GM21528 (cell line): Measurements from ENCODE around the gene SYNE2.
"Not testable (repeated sequence)": the region's sequence is repeated elsewhere in the genome, so short reads cannot be mapped to it uniquely, and the experiment has no call there.

ENCODE experiments used
- ATAC-seq: cut with Tn5 transposase; IDR thresholded peaks from one replicate; pipeline ENCODE4 v1.9.1; 2021; ENCODE audit warnings: mild to moderate bottlenecking, moderate library complexity; ENCODE audit not compliant: unreplicated experiment, low FRiP score

Gene SYNE2

GRCh38 chr14:64208981-64209380 is 356.2 kb downstream of the SYNE2 start:
- ATAC-seq, result no peak

DNA sequence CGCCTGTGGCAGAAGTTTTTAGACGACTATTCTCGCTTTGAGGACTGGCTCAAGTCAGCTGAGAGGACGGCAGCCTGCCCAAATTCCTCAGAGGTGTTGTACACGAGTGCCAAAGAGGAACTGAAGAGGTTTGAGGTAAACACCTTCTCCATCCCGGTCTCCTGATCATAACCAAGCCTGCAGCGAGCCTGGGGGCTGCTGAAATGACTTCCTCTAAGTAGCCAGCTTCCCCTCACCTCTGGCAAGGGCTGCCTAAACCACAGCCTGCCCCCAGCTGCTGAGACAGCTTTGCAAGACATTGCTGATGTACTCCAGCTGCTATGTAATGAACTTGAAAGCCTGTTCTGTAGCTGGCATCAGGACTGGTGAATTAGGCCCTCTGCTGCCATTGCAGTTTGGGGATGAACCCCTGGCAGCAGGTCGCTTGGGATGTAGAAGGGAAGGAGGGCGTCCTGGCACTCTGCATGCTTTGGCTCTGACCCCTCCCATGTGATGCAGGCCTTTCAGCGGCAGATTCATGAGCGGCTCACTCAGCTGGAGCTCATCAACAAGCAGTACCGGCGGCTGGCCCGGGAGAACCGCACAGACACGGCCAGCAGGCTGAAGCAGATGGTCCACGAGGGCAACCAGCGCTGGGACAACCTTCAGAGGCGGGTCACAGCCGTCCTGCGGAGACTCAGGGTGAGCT is 356.8 kb downstream of the SYNE2 start:
- no peak for ATAC-seq

GRCh38 chr14:64210216-64210615 is 357.4 kb downstream of the SYNE2 start:
- no peak for ATAC-seq

DNA sequence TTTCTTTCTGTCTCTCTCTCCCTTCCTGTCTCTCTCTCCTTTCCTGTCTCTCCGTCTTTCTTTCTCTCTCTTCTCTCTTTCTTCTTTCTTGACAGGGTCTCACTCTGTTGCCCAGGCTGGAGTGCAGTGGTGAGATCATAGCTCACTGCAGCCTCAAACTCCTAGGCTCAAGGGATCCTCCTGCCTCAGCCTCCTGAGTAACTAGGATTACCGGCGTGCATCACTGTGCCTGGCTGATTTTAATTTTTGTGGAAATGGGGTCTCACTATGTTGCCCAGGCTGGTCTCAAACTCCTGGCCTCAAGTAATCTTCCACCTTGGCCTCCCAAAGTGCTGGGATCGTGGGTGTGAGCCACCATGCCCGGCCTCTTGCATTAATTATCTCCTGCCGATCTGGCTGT is 358.1 kb downstream of the SYNE2 start:
- not testable (repeated sequence) for ATAC-seq

DNA sequence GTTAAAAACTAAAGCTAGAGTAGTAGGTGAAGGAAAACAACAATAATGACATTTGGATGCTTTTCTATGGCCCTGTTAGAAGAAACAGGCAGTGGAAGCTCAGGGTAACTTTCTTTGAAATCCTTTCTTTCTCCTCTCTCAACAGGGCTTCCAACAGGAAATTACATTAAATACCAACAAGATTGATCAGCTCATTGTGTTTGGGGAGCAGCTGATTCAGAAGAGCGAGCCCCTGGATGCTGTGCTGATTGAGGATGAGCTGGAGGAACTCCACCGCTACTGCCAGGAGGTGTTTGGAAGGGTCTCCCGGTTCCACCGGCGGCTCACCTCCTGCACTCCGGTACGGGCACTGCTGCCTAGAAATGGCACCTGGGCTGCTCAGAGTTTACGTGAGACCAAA is 359.9 kb downstream of the SYNE2 start:
- ATAC-seq, result no peak

- no peak for ATAC-seq
Observed at GRCh38 chr14:64213086-64213485, 360.3 kb downstream of the SYNE2 start.

DNA sequence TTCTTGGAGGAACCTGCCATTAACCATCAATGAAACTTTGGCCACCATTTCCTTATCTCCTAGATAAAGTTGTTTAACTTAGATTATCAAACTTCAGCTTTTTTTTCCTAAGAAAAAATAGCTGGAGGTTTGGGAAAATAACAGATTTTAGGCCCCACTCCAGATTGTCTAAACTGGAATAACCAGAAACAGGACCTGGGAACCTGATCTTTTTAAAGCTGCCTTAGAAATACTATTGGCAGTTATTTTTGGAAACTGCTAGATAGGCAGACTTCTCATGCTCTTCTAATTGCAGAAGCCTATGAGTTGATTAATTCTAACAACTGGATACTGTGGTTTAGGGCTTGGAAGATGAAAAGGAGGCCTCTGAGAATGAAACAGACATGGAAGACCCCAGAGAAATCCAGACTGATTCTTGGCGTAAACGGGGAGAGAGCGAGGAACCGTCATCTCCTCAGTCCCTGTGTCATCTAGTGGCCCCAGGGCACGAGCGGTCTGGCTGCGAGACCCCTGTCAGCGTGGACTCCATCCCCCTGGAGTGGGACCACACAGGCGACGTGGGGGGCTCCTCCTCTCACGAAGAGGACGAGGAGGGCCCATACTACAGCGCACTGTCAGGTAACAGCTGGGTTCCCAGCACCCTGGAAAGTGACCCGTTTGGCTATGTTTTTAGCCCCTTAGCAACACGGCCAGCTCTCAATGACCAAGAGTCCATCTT is 361.2 kb downstream of the SYNE2 start:
- no peak for ATAC-seq

DNA sequence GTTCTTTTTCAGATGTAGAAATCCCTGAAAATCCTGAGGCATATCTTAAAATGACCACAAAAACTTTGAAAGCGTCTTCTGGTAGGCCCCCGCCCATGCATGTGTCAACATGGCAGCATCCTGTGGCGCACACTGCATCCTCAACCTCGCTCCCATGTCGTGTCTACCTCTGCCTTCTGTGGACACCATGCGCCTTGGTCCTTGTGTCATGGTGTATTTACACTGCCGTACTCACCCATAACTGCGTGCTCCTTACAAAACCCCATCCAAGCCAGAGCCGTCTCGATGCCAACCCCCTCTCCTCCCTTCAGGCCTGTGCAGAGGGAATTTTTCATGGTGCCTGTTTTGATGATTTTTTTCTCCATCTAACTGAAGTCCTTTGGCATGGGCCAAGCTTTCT is 362.5 kb downstream of the SYNE2 start:
- ATAC-seq, result no peak

- ATAC-seq, result no peak
Observed at GRCh38 chr14:64215978-64216377, 363.2 kb downstream of the SYNE2 start.

DNA sequence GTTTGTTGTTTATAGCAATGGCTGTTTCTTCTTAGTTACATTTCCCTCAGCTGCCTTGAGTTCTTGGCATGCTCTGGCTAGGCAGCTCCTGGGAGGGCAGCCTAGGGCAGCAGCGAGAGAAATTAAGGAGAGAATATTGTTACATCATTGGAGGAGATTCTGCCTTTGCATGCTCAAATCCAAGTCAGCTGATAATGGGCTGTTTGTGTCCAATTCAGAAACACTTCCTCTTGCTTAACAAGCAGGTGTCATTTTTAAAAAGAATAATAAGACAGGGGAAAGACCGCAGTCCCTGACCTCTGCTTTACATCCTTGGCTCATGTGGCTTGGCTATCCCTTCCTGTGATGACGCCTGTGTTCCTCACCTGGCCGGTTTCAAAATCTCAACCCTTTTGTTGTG is 364.5 kb downstream of the SYNE2 start:
- ATAC-seq, result no peak

- no peak for ATAC-seq
Observed at GRCh38 chr14:64217834-64218233, 365.0 kb downstream of the SYNE2 start.

DNA sequence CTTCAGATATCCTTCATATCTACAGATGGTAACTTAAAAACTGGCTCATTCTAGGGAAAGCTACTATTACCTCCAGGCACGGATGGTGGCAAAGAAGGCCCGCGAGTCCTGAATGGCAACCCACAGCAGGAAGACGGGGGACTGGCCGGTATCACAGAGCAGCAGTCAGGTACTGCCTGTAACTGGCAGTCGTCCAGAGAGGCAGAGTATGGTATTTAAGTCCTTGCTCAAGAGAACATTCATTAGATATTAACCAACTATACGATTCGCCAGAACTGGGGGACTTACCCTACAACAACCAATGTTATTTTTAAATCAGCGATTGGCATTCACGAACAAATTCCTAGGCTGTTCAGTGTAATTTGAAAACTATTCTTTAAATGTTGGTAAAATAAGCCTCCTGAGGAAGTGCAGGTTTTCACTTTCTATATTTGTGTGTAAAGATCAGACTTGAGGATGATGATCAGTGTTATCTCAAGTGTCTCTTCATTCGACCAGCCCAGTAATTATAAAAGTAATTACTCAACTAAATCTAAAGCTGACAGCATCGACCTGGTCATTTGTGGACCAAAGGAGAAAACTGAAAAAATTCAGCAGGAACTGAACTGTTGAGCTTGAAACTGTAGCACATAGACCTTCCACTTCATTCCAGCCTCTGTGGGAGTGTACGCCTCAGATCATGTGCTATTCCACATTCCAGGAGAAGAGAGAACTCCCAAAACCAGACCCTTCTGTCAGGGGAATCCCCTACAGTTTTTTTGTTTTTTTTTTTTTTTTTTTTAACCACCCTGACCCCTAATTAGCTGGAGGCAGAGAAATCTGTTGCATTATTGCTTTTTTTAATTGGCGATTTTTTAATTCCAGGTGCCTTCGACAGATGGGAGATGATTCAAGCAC is 365.8 kb downstream of the SYNE2 start:
- ATAC-seq, result no peak

DNA sequence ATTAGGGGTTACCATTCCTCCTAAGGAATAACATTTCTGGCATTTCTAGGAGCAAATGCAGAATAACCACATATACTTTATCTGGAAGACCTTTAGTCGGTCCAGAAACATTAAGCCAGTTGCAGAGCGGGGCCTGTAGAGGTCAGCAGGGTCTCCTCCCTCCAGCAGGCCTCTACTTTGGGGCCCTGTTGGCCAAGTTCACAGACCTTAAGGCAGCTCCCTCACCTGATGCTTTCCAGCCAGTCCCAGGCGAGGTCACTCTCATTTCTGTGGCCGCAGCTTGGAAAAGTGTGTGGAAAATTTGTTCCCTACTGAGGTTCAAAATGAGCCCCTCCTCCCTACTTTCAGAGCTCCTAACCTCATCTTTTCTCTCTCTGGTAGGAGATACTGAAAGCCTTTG is 367.3 kb downstream of the SYNE2 start:
- ATAC-seq, result no peak

- no peak for ATAC-seq
Observed at GRCh38 chr14:64220466-64220865, 367.7 kb downstream of the SYNE2 start.

GRCh38 chr14:64221391-64222003 is 368.7 kb downstream of the SYNE2 start:
- no peak for ATAC-seq

DNA sequence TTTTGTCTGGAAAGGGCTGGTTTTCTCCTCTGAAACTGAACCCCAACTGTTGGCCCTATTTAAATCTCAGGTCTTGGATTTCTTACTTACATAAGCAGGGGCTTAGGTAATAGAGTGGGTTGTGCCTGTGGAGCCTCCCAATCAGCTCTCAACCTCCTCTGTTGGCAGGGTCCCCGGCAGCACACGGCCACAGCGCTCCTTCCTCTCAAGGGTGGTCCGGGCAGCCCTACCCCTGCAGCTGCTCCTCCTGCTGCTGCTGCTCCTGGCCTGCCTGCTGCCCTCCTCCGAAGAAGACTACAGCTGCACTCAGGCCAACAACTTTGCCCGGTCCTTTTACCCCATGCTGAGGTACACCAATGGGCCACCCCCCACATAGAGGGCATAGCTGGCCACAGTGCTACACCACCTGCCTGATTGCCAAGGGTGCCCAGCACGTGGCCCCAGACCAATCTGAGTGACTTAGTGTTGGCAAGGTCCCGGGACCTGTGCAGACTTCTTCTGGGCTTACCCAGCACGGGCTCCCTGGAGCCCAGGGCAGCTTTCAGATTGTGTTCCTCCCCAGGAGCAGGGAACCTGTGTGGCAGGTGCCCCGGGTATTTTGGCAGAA is 372.4 kb downstream of the SYNE2 start:
- no peak for ATAC-seq

GRCh38 chr14:64227856-64228255 is 375.1 kb downstream of the SYNE2 start:
- ATAC-seq, result no peak

DNA sequence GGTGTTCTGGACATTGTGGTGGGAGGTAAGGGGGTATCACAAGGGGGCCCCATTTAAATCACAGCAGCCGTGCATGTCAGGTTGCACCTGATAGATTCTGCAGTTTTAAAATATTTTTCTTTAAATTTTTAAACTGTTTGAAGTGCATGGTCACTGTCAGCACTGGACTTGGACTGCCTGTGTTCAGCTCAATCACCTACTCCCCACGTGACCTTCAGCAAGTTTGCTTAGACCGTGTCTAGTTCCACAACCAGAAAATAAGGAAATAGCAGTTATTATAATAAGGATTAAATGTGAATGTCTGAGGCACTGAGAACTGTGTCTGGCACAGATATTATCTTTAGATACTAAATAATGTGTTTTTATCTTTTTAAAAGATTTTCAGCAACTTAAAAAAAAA is 376.7 kb downstream of the SYNE2 start:
- no peak for ATAC-seq

DNA sequence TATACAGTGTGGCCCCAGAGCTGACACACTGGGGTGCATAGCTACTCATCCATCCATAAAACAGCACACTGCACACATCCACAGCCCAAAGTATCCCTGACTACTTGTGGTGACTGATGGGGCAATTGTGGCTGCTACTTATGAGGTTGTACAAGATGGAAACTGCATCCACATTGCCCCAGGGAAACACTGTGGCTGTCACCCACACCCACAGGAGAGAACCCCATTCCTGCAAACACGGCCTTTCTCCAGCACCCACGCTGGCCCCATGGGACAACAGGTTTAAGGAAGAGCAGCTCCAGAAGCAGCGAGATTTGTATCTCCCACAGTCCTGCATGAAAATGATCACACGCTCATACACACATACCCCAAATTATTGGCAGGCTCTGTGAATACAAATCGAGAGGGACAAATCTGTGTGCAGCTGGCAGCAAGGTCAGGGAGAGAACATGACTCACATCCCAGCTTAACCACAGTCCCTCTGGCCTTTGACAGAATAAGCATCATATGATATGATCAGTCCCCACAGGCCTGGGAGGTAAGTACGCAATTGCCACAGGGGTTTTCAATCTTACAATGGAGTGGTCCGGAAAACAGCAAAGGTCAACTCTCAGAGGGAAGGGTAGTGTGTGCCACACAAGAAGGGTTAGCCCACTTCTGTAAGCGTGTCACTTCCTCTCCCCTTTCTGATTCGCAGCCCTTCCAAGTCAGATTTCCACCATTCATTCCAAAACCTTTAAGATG is 379.5 kb downstream of the SYNE2 start:
- ATAC-seq, result no peak

- ATAC-seq, result no peak
Observed at GRCh38 chr14:64232944-64233343, 380.1 kb downstream of the SYNE2 start.
